ENCODE measurements around the gene TMEM108. TPM values are rescaled to one million over a fixed set of nuclear protein-coding genes. Genes with fewer than 3 reads are reported as not detected.

Gene TMEM108
- total and polyA plus RNA-seq, 2 of the 4 experiments (the other 2 are of a cell fraction): 0.18 to 2.2 TPM

- Histone ChIP-seq H4K5ac (ENCODE audit: low read depth, low read length) (no peak overlapping the region), H2AK5ac (ENCODE audit: low read depth, low read length) (no peak overlapping the region), H3K4me2 (ENCODE audit: low read depth, low read length) (no peak overlapping the region), H2BK20ac (ENCODE audit: low read depth, low read length) (no peak overlapping the region), H3K36me3 (ENCODE audit: control insufficient read depth, insufficient read depth, low read length) (no peaks in the 10 kb centered on the region), H4K91ac (ENCODE audit: insufficient read depth, low read depth, low read length) (no peak overlapping the region), H3K9me1 (ENCODE audit: insufficient read depth, low read length) (no peaks in the 10 kb centered on the region), H4K20me1 (ENCODE audit: insufficient read depth, low read length) (no peaks in the 10 kb centered on the region), H3K56ac (ENCODE audit: extremely low read depth, insufficient read depth, low read length) (no peak overlapping the region), H4K8ac (ENCODE audit: low read depth in 2 of 2, low read length in 2 of 2) (no peak overlapping the region), H3K4ac (ENCODE audit: low read depth, low read length) (peak overlapping the region; percentile 41; the same call in 1 of the 2 replicates), H3K4me3 (ENCODE audit: insufficient read depth, low read depth, low read length) (no peak overlapping the region), H2BK5ac (ENCODE audit: low read depth, low read length, poor library complexity, severe bottlenecking) (no peak overlapping the region), H2BK120ac (ENCODE audit: low read depth, low read length) (0 out of 2 replicates have a peak overlapping the region, but pooled peaks have one; percentile 8), H2AK9ac (replicated peaks; ENCODE audit: low read depth, low read length, poor library complexity) (no peak overlapping the region), H3K9ac (ENCODE audit: low read depth, low read length) (no peak overlapping the region), H3K14ac (replicated peaks; ENCODE audit: low read depth, low read length) (no peak overlapping the region), H3K27ac (ENCODE audit: insufficient read depth, low read length) (no peak overlapping the region), H3K27me3 (ENCODE audit: control insufficient read depth, insufficient read depth, low read length) (no peaks in the 10 kb centered on the region), H3K18ac (ENCODE audit: low read depth, low read length) (no peak overlapping the region), H2AFZ (replicated peaks; ENCODE audit: low read length, poor library complexity) (no peak overlapping the region), H2BK15ac (ENCODE audit: low read depth, low read length) (no peak overlapping the region), H3K4me1 (ENCODE audit: control insufficient read depth, insufficient read depth, low read length) (peaks cover 10% of the 10 kb centered on the region), H3K79me1 (ENCODE audit: low read depth in 1 of 2, low read length in 2 of 2) (no peaks in the 10 kb centered on the region), H3K9me3 (ENCODE audit: control insufficient read depth, insufficient read depth, low read length) (no peaks in the 10 kb centered on the region), H3K23ac (ENCODE audit: low read depth, low read length) (no peak overlapping the region)
- dilution Hi-C loops (cut with HindIII; ENCODE audit: low sequenced_read_pairs, unreplicated experiment) (no loop called here), intact Hi-C loops (cut with micrococcal nuclease) (no loop called here), in situ Hi-C loops (cut with MboI; ENCODE audit: low sequenced_read_pairs) (loop anchor here (25.0 kb wide), 1 partner anchor 855 kb away; no protein-coding TSS in a partner anchor)
- TF ChIP-seq BHLHE40 (IDR thresholded peaks at IDR 0.05; ENCODE audit: low read depth, low read length): no peak; the same call in 1 of the 2 replicates
- TF ChIP-seq CHD1 (IDR thresholded peaks at IDR 0.05; ENCODE audit: low read depth, low read length): no peak
- TF ChIP-seq CTCF (conservative IDR thresholded peaks at IDR 0.05; ENCODE audit: low read depth, low read length): no peak
- TF ChIP-seq, protein P1, sequence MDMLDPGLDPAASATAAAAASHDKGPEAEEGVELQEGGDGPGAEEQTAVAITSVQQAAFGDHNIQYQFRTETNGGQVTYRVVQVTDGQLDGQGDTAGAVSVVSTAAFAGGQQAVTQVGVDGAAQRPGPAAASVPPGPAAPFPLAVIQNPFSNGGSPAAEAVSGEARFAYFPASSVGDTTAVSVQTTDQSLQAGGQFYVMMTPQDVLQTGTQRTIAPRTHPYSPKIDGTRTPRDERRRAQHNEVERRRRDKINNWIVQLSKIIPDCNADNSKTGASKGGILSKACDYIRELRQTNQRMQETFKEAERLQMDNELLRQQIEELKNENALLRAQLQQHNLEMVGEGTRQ (IDR thresholded peaks at IDR 0.05; ENCODE audit: low read depth, low read length): no peak
- DNase-seq: no peak
- 20% methylated on average over 1 of the region's 3 CpGs; no CpG with 5 or more reads in 1 of the 2 experiments for WGBS, 2 experiments (ENCODE audit: extremely low coverage in 2 of 2, insufficient read length in 1 of 2)
- no peak for ATAC-seq (ENCODE audit: low read depth)
- ChIA-PET POLR2A (ENCODE audit: unreplicated experiment) (no interaction called here), CTCF (no interaction called here)
- no TSS peak for BruUV-seq (replicated peaks)
Measured at GRCh38 chr3:133292296-133292695, 254.1 kb downstream of the TMEM108 start.
